Hematopoietic multipotent progenitor cell treated with erythropoietin and hydrocortisone succinate and interleukin-3 and kit ligand, for 8 days (in vitro differentiated cells): ENCODE results near the gene POLR1A.
A peak's percentile ranks its signal among the peaks of the same experiment; 100 is the strongest.

Experiments used
- DNase-seq: peaks from one replicate; pipeline ENCODE4 v3.0.0-alpha.2; 2015

POLR1A gene

DNA sequence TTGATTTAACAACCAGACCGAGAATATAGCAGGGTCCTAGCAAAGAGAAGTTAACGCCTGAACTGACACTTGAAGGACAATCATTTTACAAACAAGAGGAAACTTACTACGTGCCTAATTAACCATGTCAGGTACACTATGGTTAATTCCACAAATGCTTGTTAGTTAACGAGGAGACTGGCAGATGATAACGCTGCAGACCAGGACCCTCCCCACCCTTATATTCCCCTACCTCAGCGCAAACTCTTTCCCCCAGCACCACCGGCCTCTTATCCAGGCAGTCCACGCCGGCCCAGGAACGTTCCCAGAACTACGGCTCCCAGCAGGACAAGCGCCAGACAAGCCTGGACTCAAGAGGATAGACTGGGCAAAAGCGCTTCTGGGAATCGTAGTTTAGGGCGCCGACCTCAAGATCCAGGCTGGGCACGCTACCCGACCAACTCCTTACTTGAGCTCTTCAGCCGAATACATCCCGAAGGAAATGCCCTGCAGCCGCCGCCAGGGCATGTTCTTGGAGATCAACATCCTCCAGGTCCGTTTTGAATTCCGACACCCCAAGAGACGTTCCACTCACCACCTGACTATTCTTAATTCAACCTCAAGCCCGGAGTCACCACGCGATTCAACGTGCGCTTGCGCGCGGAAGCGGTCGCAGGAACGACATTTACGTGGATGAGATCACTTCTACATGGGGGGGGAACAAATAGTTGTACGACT, at the start of gene POLR1A:
Gene POLR1A, minus strand, starts transcription at position 635 of the 717 bp plus-strand sequence. Its CDS starts 110 bp downstream, at position 525.
- DNase-seq, result peak; percentile 95

DNA sequence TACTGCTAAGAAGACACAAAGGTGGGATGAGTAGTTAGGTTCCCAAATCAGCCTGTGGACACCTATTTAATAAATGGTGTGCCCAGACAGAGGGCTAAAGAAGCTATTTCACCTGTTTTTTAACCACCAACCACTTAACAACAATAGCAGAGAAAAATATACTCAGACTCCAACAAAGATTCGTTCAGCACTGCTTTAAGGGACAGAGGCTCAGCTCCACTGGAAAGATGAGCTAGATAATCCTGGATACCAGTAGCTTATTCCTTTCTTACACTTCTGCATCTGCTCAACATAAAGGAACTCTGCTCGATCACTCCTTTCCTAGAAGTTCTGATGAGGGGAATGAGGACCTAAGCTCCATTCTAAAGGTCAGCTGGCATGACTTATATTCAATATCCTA, 44.8 kb upstream of the POLR1A start:
- DNase-seq, result no peak

DNA sequence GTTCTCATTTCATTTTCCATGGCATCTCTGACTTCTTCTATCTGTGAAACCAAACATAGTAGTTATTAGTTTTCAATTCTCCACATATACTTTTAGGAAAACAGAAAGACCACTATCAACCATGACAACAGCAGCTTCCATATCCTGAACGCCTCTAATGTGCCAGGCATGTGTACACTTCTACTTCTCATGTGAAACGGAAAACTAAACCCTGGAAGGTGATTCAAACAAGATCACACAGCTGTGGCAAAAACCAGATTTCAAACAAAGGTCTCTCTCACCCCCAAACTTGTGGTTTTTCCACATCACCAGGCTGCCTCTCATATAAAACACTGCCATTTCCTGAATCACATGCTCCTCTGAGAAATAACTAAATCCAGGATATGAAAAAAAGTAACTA, 42.1 kb upstream of the POLR1A start:
- no peak for DNase-seq

- DNase-seq, result no peak
Measured at GRCh38 chr2:86143926-86144685, 38.4 kb upstream of the POLR1A start.

DNA sequence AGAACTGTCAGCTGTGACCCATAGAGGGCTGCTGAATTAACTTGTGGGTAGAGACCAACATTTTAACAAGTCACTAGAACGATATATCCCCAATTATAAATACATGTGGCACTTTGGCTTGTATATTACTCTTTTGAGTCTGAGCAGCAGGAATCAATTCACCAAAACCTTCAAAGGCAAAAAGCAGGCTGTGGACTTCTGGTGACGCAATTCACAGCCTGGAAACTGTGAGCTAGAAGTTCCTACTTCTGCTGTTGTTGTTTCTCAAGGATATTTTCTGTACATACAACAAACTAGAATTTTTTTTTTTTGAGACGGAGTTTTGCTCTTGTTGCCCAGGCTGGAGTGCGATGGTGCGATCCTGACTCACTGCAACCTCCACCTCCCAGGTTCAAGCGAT, 37.6 kb upstream of the POLR1A start:
- DNase-seq, result no peak

DNA sequence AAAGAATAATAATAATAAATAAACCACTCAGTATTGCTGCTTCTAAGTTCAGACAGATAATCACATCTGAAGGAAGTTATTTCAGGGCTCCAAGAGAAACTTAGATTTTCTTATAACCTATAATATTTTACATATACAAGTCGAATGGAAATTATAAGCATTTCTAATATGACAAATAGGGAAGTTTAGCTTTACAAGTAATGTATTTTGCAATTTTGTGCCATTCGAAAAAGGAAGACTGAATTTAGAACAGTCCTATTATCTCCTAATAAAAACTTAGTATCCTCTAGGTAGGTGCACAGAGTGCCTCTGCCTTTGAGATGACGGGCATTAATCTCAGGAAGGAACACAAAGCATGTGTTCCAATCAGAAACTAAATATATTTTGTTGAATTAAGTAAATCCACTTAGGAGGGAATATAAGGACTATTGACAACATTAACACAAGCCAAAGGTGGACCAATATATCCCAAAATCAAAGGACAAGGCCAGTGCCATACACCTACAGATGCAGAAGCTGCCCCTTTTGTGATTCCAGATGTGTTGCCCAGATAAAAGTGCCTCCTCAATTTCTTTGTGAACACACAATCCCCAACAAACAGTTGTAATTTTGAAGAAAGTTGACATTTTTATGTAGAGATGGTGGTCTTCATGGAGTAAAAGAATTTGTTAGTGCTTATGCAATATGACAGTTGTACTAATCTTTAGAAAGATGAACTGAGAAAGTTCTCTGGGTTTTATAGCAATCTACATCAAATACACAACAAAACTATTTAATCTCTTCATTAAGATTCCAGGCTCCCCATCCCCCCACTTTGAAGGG, 37.0 kb upstream of the POLR1A start:
- no peak for DNase-seq

GRCh38 chr2:86140969-86141392, 35.3 kb upstream of the POLR1A start:
- no peak for DNase-seq

- DNase-seq, result no peak
Measured at GRCh38 chr2:86139981-86140380, 34.3 kb upstream of the POLR1A start.

GRCh38 chr2:86138736-86139625, 33.3 kb upstream of the POLR1A start:
- DNase-seq, result no peak

- DNase-seq, result no peak
Measured at GRCh38 chr2:86136141-86136540, 30.5 kb upstream of the POLR1A start.

- no peak for DNase-seq
Measured at GRCh38 chr2:86135653-86136052, 30.0 kb upstream of the POLR1A start.

DNA sequence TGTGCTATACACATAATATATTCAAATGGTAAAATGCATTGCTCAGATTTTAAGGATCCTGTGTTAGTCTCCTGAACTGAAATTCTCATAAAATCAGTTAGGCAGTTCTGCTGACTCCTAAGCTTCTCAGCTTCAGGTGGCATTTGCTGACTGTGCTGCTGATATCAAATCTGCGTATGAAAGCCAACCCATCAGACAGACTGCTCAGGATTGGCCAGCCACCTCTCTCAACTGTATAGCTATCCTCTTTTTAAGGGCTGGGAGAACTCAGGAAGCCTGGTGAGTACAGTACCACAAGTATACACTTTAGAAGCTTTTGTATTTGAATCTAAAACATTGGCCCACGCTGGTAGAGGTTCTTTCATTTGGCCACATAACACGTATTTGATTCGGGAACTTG, 29.0 kb upstream of the POLR1A start:
- no peak for DNase-seq

GRCh38 chr2:86124683-86125082, 19.0 kb upstream of the POLR1A start:
- DNase-seq, result peak; percentile 66

DNA sequence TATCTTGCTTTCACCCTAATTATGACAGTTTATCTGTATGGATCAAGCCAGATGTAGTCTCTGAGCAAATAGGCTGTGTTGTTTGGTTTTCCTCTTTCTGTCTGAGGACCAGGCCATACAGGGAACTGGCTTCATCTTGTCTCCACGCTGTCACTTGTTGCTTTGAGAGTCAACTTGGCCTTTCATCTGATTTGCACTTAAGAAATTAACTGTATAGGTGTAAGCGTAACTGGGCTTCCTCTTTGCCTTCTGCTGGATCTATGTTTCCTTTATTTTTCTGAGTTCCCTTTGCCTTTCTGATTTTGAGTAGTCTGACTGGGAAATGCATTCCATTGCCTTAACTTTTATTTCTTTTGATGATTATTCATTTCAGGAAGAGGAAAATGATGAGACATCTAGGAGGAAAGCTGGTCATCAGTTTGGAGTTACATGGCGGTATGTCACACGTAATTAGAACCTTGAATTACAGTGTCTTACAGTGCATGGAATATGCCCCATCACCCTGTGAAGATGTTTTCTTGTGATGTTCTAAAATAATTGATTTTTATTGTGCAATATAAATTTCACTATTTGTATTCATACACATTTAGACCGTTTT, 17.7 kb upstream of the POLR1A start:
- no peak for DNase-seq

GRCh38 chr2:86118130-86118529, 12.4 kb upstream of the POLR1A start:
- DNase-seq, result no peak

GRCh38 chr2:86107031-86107430, 1.3 kb upstream of the POLR1A start:
- peak; percentile 18 for DNase-seq

DNA sequence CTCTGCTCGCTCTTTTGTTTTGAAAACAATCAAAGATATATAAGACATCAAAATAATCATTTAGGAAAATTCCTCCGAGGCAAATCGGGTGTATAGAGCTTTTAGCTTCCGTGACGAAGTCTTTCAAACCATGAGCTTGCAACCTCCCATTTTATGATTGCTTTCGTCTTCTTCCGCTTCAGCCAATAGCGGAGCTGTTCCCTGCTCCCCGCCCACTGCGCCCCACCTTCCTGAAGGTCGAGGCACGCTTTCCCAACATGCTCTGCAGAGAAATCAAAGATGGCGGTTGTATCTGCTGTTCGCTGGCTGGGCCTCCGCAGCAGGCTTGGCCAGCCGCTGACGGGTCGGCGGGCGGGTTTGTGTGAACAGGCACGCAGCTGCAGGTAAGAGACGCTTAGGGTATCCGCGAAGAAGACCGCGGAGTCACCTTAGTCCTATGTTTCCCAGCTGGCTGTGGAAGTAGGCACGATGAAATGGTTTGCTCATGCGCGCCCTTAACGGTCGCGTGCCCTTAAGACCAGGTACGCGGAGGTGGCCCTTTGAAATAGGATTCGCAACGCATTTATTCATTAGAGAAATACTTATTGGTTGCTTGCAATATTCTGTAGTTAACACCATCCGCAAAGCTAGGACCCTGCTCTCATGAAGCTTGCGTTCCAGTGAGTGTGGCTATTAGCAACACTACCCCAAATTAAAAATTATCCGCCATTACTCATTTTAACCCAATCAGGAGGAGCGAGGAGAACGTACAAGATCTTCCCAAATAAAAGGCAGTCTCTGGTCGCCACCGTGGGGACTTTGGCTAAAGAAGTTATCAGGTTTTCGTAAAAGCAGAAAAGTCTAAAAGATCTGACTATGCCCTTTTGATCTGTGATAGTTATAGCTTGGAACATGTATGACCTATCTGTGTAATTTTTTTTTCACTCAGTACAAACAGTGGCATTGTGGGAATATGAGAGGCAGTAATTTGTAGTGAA, 571 bp upstream of the POLR1A start, which contains the start of gene PTCD3:
Gene PTCD3, plus strand, starts transcription at position 267 of the 977 bp plus-strand sequence. Its CDS starts 13 bp downstream, at position 280.
- peak; percentile 97 for DNase-seq

DNA sequence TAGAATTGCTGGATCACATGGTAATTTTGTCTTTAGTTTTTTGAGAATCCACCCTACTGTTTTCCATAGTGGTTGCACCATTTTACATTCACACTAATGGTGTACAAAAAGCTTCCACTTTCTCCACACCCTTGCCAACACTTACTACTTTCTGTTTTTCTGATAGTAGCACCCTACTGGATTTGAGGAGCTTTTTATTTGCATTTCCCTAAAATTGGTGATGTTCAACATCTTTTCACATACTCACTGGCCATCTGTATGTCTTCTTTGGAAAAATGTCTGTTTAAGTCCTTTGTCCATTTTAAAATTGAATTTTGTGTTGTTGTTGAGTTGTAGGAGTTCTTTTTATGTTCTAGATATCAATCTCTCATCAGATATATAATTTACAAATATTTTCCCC, 3.5 kb downstream of the POLR1A start:
- DNase-seq, result no peak

GRCh38 chr2:86097913-86098312, 7.8 kb downstream of the POLR1A start:
- no peak for DNase-seq

DNA sequence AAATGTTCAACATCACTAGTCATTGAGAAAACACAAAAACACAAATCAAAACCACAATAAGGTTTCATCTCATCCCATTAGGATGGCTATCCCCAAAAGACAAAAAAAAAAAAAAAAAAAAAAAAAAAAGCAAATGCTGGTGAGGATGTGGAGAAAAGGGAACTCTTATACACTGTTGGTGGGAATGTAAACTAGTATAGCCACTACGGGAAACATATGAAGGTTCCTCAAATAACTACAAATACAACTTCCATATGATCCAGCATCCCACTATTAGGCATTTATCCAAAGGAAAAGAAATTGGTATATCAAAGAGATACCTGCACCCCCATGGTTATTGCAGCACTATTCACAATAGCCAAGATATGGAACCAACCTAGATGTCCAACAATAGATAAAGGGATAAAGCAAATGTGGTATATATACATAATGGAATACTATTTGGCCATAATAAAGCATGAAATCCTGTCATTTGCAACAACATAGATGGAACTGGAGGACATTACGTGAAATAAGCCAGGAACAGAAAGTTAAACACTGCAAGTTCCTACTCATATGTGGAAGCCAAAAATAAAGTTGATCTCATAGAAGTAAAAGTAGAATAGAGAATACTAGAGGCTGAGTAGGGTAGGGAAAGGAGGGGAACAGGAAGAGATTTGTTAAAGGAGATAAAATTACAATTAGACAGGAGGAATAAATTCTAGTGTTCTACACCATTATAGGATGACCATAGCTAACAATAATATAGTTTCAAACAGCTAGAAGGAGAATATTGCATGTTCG, 8.4 kb downstream of the POLR1A start:
- no peak for DNase-seq
